ENCODE data around the gene AUTS2. TPM values are rescaled to one million over a fixed set of nuclear protein-coding genes. Genes with fewer than 3 reads are reported as not detected.

Gene AUTS2
- total and polyA plus RNA-seq, 4 experiments from 2014 or later, result 3.4 to 35.2 (median 25.5) TPM

- H3K27ac Mint-ChIP-seq, result no peak overlapping the region
- H3K4me1 ChIP-seq (ENCODE audit: insufficient read depth, low read length), result no peaks in the 10 kb centered on the region
- peaks cover 0 to 2% (median 0%) of the 10 kb centered on the region in 4 donors for H3K4me1 Mint-ChIP-seq
- H3K4me3 Mint-ChIP-seq, result no peak overlapping the region
- DNase-seq, result no peak
- ChIA-PET POLR2A (ENCODE audit: partially characterized antibody) (no interaction called here), CTCF (ENCODE audit: partially characterized antibody) (no interaction called here)
- H3K27me3 Mint-ChIP-seq, result no peaks in the 10 kb centered on the region
- no peaks in the 10 kb centered on the region for H3K27me3 ChIP-seq (ENCODE audit: insufficient read depth, low read length)
- peaks cover 0 to 4% (median 0%) of the 10 kb centered on the region in 8 donors for H3K9me3 Mint-ChIP-seq
- H3K36me3 ChIP-seq (ENCODE audit: insufficient read depth, low read length), result no peaks in the 10 kb centered on the region
- intact Hi-C loops (cut with micrococcal nuclease), result no loop called here
- H3K27ac ChIP-seq (ENCODE audit: low read depth, low read length), result no peak overlapping the region
- no peaks in the 10 kb centered on the region for H3K9me3 ChIP-seq (ENCODE audit: control insufficient read depth in 1 of 2, low read length in 2 of 2)
- no peaks in the 10 kb centered on the region for H3K36me3 Mint-ChIP-seq
- H3K4me3 ChIP-seq (ENCODE audit: low read length in 2 of 2), result no peak overlapping the region
Observed at GRCh38 chr7:70479153-70480021, 881.1 kb downstream of the AUTS2 start.

DNA sequence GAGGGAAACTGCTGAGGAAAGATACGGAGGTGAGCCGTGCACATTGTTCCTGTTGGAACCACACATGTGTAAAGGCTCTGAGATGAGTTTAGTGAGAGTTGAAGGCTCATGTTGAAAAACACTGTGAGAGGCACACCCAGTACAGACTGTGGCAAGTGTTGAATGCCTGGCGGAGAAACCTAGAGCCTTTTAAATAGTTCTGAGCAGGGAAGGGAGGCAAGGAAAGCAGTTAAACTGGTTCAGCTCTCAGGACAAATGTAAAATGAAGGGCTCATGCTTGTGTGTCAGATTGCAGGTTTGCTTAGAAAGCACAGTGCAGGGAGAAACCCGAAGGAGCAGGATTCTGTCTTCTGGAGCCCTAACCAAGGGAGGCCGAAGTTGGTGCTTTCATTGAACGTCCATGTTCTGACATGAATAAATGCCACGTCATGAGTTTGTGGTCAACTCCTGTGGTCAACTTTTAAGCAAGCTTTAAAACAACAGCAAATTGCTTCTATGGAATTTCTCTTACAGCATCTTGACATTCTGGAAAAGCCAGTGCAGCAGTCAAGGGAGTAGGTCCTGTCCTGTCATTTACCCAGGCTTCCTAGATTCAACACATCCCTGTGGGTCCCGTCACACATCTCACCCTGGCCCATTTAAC, 882.8 kb downstream of the AUTS2 start:
- no peaks in the 10 kb centered on the region for H3K27me3 ChIP-seq (ENCODE audit: insufficient read depth, low read length)
- H3K9me3 Mint-ChIP-seq, result peaks cover 0 to 8% (median 0%) of the 10 kb centered on the region in 8 donors
- H3K27ac Mint-ChIP-seq, result no peak overlapping the region
- no peak overlapping the region for H3K4me3 Mint-ChIP-seq
- H3K36me3 Mint-ChIP-seq, result no peaks in the 10 kb centered on the region
- no peak overlapping the region for H3K4me3 ChIP-seq (ENCODE audit: low read length in 2 of 2)
- DNase-seq, result no peak
- H3K9me3 ChIP-seq (ENCODE audit: control insufficient read depth in 1 of 2, low read length in 2 of 2), result no peaks in the 10 kb centered on the region
- no peak overlapping the region for H3K27ac ChIP-seq (ENCODE audit: low read depth, low read length)
- no peaks in the 10 kb centered on the region for H3K36me3 ChIP-seq (ENCODE audit: insufficient read depth, low read length)
- ChIA-PET CTCF (ENCODE audit: partially characterized antibody) (no interaction called here), POLR2A (ENCODE audit: partially characterized antibody) (no interaction called here)
- no peaks in the 10 kb centered on the region for H3K27me3 Mint-ChIP-seq
- intact Hi-C loops (cut with micrococcal nuclease), result no loop called here
- H3K4me1 Mint-ChIP-seq, result no peaks in the 10 kb centered on the region
- H3K4me1 ChIP-seq (ENCODE audit: insufficient read depth, low read length), result no peaks in the 10 kb centered on the region

- POLR2A ChIA-PET (ENCODE audit: partially characterized antibody), result no interaction called here
- DNase-seq, result no peak
- H3K4me1 ChIP-seq (ENCODE audit: insufficient read depth, low read length), result no peaks in the 10 kb centered on the region
- Mint-ChIP-seq H3K27ac (no peak overlapping the region), H3K4me1 (no peaks in the 10 kb centered on the region), H3K9me3 (peaks cover 0 to 8% (median 0%) of the 10 kb centered on the region in 8 donors), H3K36me3 (no peaks in the 10 kb centered on the region), H3K4me3 (no peak overlapping the region), H3K27me3 (no peaks in the 10 kb centered on the region)
- intact Hi-C loops (cut with micrococcal nuclease), result no loop called here
- H3K9me3 ChIP-seq (ENCODE audit: control insufficient read depth in 1 of 2, low read length in 2 of 2), result no peaks in the 10 kb centered on the region
- H3K36me3 ChIP-seq (ENCODE audit: insufficient read depth, low read length), result no peaks in the 10 kb centered on the region
- CTCF ChIA-PET (ENCODE audit: partially characterized antibody), result no interaction called here
- H3K27me3 ChIP-seq (ENCODE audit: insufficient read depth, low read length), result no peaks in the 10 kb centered on the region
- H3K4me3 ChIP-seq (ENCODE audit: low read length in 2 of 2), result no peak overlapping the region
- no peak overlapping the region for H3K27ac ChIP-seq (ENCODE audit: low read depth, low read length)
Observed at GRCh38 chr7:70481570-70482123, 883.4 kb downstream of the AUTS2 start.

DNA sequence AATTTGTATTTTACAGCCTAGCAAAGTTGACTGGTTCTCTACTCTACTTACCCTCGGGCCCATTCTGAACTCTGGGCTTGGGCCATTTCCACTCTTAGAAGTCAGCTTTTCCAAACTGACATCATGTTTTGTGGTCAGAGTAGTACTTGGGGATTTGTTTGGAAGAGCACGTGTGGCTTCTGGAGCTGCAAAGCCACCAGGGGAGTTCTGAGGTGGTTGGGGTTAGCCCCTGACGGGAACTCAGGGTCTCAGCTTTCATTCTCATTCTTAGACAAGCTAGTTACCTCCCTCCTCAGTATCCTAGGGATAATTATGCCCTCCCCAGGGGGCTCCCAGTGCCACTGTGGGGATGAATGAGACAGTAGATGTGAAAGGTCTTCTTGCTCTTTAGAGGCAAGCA, 886.0 kb downstream of the AUTS2 start:
- Mint-ChIP-seq H3K36me3 (no peaks in the 10 kb centered on the region), H3K4me3 (no peak overlapping the region), H3K4me1 (no peaks in the 10 kb centered on the region), H3K27ac (no peak overlapping the region), H3K9me3 (peaks cover 0 to 8% (median 0%) of the 10 kb centered on the region in 8 donors), H3K27me3 (no peaks in the 10 kb centered on the region)
- CTCF ChIA-PET (ENCODE audit: partially characterized antibody), result no interaction called here
- intact Hi-C loops (cut with micrococcal nuclease), result no loop called here
- Histone ChIP-seq H3K27ac (ENCODE audit: low read depth, low read length) (no peak overlapping the region), H3K4me1 (ENCODE audit: insufficient read depth, low read length) (no peaks in the 10 kb centered on the region), H3K27me3 (ENCODE audit: insufficient read depth, low read length) (no peaks in the 10 kb centered on the region), H3K36me3 (ENCODE audit: insufficient read depth, low read length) (no peaks in the 10 kb centered on the region), H3K4me3 (ENCODE audit: low read length in 2 of 2) (no peak overlapping the region), H3K9me3 (ENCODE audit: control insufficient read depth in 1 of 2, low read length in 2 of 2) (no peaks in the 10 kb centered on the region)
- DNase-seq, result no peak
- POLR2A ChIA-PET (ENCODE audit: partially characterized antibody), result no interaction called here

DNA sequence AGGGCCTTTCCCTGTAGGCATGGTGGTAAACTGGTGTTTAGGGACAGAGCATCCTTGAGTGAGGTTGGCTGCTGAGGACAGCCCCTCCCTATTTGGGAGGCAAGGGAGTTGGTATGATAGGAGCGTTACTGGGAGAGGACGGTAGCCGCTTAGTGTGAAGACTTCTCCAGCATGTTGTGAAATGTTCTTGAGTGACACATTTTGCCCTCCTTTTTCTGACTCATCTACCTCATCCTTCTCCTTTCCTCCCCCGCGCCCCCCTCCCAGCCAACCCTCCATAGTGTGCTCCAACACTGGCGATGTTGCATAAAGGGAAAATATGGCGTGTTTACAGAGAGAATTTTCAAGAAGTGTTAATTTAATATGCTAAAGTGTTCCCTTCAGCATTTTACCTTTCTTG, 888.7 kb downstream of the AUTS2 start:
- Mint-ChIP-seq H3K9me3 (peaks cover 0 to 8% (median 0%) of the 10 kb centered on the region in 8 donors), H3K27me3 (no peaks in the 10 kb centered on the region), H3K4me3 (no peak overlapping the region), H3K27ac (no peak overlapping the region), H3K4me1 (no peaks in the 10 kb centered on the region), H3K36me3 (no peaks in the 10 kb centered on the region)
- Histone ChIP-seq H3K27ac (ENCODE audit: low read depth, low read length) (no peak overlapping the region), H3K4me1 (ENCODE audit: insufficient read depth, low read length) (no peaks in the 10 kb centered on the region), H3K36me3 (ENCODE audit: insufficient read depth, low read length) (no peaks in the 10 kb centered on the region), H3K27me3 (ENCODE audit: insufficient read depth, low read length) (no peaks in the 10 kb centered on the region), H3K9me3 (ENCODE audit: control insufficient read depth in 1 of 2, low read length in 2 of 2) (no peaks in the 10 kb centered on the region), H3K4me3 (ENCODE audit: low read length in 2 of 2) (no peak overlapping the region)
- intact Hi-C loops (cut with micrococcal nuclease), result no loop called here
- ChIA-PET POLR2A (ENCODE audit: partially characterized antibody) (interaction anchor here (0.6 kb wide), 2 partner anchors 134 to 265 kb away, joined by 4 to 5 read pairs; no protein-coding TSS in a partner anchor), CTCF (ENCODE audit: partially characterized antibody) (no interaction called here)
- no peak for DNase-seq

DNA sequence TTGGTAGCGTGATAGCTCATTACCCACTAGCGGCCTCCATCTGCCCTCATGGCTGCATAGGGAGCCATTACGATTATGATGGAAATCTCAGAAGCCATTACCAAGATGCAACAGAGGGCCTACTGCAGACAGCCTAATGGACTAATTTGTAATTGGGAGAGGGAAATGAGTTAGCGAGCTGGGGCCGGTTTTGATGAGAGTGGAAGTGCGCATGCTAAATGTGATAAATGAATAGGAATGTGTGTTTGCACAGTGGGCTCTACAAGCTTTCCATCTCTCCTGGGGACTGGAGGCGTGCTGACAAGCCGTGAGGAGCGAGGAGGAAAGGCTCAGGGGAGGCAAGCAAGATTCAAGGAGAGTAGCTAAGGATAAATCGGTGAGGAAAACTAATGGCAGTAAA, 889.2 kb downstream of the AUTS2 start:
- H3K4me3 ChIP-seq (ENCODE audit: low read length in 2 of 2), result no peak overlapping the region
- Mint-ChIP-seq H3K27ac (no peak overlapping the region), H3K9me3 (peaks cover 0 to 8% (median 0%) of the 10 kb centered on the region in 8 donors), H3K27me3 (no peaks in the 10 kb centered on the region), H3K4me1 (no peaks in the 10 kb centered on the region), H3K4me3 (no peak overlapping the region), H3K36me3 (no peaks in the 10 kb centered on the region)
- H3K36me3 ChIP-seq (ENCODE audit: insufficient read depth, low read length), result no peaks in the 10 kb centered on the region
- no peak overlapping the region for H3K27ac ChIP-seq (ENCODE audit: low read depth, low read length)
- ChIA-PET POLR2A (ENCODE audit: partially characterized antibody) (interaction anchor here (0.6 kb wide), 2 partner anchors 135 to 265 kb away, joined by 4 to 5 read pairs; no protein-coding TSS in a partner anchor), CTCF (ENCODE audit: partially characterized antibody) (no interaction called here)
- no peak for DNase-seq
- no peaks in the 10 kb centered on the region for H3K4me1 ChIP-seq (ENCODE audit: insufficient read depth, low read length)
- intact Hi-C loops (cut with micrococcal nuclease), result no loop called here
- H3K9me3 ChIP-seq (ENCODE audit: control insufficient read depth in 1 of 2, low read length in 2 of 2), result no peaks in the 10 kb centered on the region
- no peaks in the 10 kb centered on the region for H3K27me3 ChIP-seq (ENCODE audit: insufficient read depth, low read length)

DNA sequence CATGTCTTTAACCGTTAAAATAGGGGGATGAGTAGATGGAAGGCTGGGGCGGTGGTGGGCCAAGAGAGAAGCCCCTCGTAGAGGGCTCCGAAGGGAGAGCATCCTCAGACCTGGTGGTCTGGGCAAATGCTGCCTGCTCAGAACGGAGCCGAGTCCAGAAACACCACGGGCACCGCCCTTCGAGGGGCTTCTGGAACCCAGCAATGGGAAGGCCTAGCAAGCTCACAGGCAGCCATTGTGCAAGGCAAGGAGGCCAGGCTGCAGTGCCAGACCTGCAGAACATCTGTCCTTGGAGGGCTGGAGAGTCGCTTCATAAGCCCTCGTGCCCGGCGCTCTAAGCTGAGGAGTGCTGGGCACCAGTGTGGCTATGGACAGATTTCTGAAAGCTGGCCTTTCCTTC, 889.6 kb downstream of the AUTS2 start:
- H3K4me3 ChIP-seq (ENCODE audit: low read length in 2 of 2), result no peak overlapping the region
- CTCF ChIA-PET (ENCODE audit: partially characterized antibody), result no interaction called here

More for the DNA sequence above, 889.6 kb downstream of the AUTS2 start:
- no peaks in the 10 kb centered on the region for H3K27me3 Mint-ChIP-seq
- H3K4me3 Mint-ChIP-seq, result no peak overlapping the region
- peaks cover 0 to 8% (median 0%) of the 10 kb centered on the region in 8 donors for H3K9me3 Mint-ChIP-seq
- no peaks in the 10 kb centered on the region for H3K9me3 ChIP-seq (ENCODE audit: control insufficient read depth in 1 of 2, low read length in 2 of 2)
- H3K27me3 ChIP-seq (ENCODE audit: insufficient read depth, low read length), result no peaks in the 10 kb centered on the region
- no peaks in the 10 kb centered on the region for H3K4me1 ChIP-seq (ENCODE audit: insufficient read depth, low read length)
- H3K27ac ChIP-seq (ENCODE audit: low read depth, low read length), result no peak overlapping the region
- DNase-seq, result no peak
- H3K36me3 Mint-ChIP-seq, result no peaks in the 10 kb centered on the region
- H3K27ac Mint-ChIP-seq, result no peak overlapping the region
- H3K36me3 ChIP-seq (ENCODE audit: insufficient read depth, low read length), result no peaks in the 10 kb centered on the region
- POLR2A ChIA-PET (ENCODE audit: partially characterized antibody), result no interaction called here
- intact Hi-C loops (cut with micrococcal nuclease), result no loop called here
- no peaks in the 10 kb centered on the region for H3K4me1 Mint-ChIP-seq

Data from CD4-positive, alpha-beta memory T cell (primary cell).